H1 (cell line): Measurements from ENCODE around the gene OR4K2. TPM values are rescaled to one million over a fixed set of nuclear protein-coding genes. Genes with fewer than 3 reads are reported as not detected.

ENCODE experiments used
- CTCF ChIA-PET: fragments of 300-600 bp; sonication (Branson Sonifier 250); formaldehyde crosslinking; loops from one replicate; lab custom pipeline; 2021; ENCODE audit not compliant: partially characterized antibody; lab: Charles Lee
- POLR2A ChIA-PET: fragments of 300-600 bp; sonication (Branson Sonifier 250); formaldehyde crosslinking; loops from one replicate; lab custom pipeline; 2021; ENCODE audit warnings: inconsistent platforms; ENCODE audit not compliant: partially characterized antibody; lab: Charles Lee
- DNase-seq, 2 experiments: peaks; one replicate each; pipeline versions ENCODE4 v3.0.0 to v3.0.0-alpha.2; 2010 to 2022; ENCODE audit warnings: low spot score in 2 of 2, low read depth in 1 of 2, mixed read lengths in 1 of 2
- FAIRE-seq: peaks from 2 replicates; lab custom pipeline; 2011; peaks lifted over from hg19 to GRCh38; lab: Jason Lieb, UNC
- H2AFZ ChIP-seq: 2 replicates; pipeline ENCODE4 v1.8.1; 2012; ENCODE audit warnings: low read length, inconsistent platforms
- H2AK5ac ChIP-seq: 2 replicates; pipeline ENCODE4 v1.6.1; 2013; ENCODE audit warnings: low read depth, low read length
- H2BK120ac ChIP-seq: replicated peaks from 2 replicates; pipeline ENCODE3; 2013; ENCODE audit warnings: low read depth, low read length, inconsistent platforms
- H2BK12ac ChIP-seq: 2 replicates; pipeline ENCODE4 v1.6.1; 2013; ENCODE audit warnings: low read depth, low read length
- H2BK15ac ChIP-seq: 2 replicates; pipeline ENCODE4 v1.6.1; 2013; ENCODE audit warnings: low read length
- H2BK20ac ChIP-seq: 2 replicates; pipeline ENCODE4 v1.6.1; 2013; ENCODE audit warnings: low read length
- H2BK5ac ChIP-seq: 2 replicates; pipeline ENCODE4 v1.6.1; 2013; ENCODE audit warnings: low read depth, low read length
- H3K14ac ChIP-seq: 2 replicates; pipeline ENCODE4 v1.6.1; 2013; ENCODE audit warnings: inconsistent platforms; ENCODE audit not compliant: insufficient read length
- H3K18ac ChIP-seq: 2 replicates; pipeline ENCODE4 v1.6.1; 2013; ENCODE audit warnings: low read length; ENCODE audit errors: extremely low read depth
- H3K23ac ChIP-seq: 2 replicates; pipeline ENCODE4 v1.6.1; 2013; ENCODE audit warnings: inconsistent platforms; ENCODE audit not compliant: insufficient read length
- H3K23me2 ChIP-seq: 2 replicates; pipeline ENCODE4 v1.6.1; 2013; ENCODE audit warnings: low read depth, low read length
- H3K27ac ChIP-seq: 2 replicates; pipeline ENCODE4 v1.6.1; 2011; ENCODE audit warnings: low read depth, low read length, inconsistent platforms
- H3K27me3 ChIP-seq, 4 experiments: replicated peaks in 1 of 4; 1 replicate in 1 of 4; 2 replicates in 3 of 4; pipeline versions ENCODE4 v1.6.1 to v1.8.1; 2011 to 2013; ENCODE audit warnings: low read length in 3 of 4, mild to moderate bottlenecking in 3 of 4, inconsistent platforms in 2 of 4, mixed read lengths in 2 of 4, moderate library complexity in 1 of 4; ENCODE audit not compliant: control insufficient read depth in 3 of 4, insufficient read depth in 3 of 4; ENCODE audit errors: extremely low read depth in 1 of 4
- H3K36me3 ChIP-seq, 4 experiments: 2 replicates each; pipeline versions ENCODE4 v1.6.1 to v1.8.1; 2011 to 2013; ENCODE audit warnings: mild to moderate bottlenecking in 4 of 4, low read length in 3 of 4, moderate library complexity in 2 of 4, control low read depth in 1 of 4, inconsistent platforms in 1 of 4; ENCODE audit not compliant: insufficient read depth in 4 of 4, control insufficient read depth in 2 of 4
- H3K4ac ChIP-seq: replicated peaks from 2 replicates; pipeline ENCODE3; 2013; ENCODE audit warnings: low read length, low read depth, mixed read lengths, inconsistent platforms; ENCODE audit not compliant: insufficient read length
- H3K4me1 ChIP-seq, 4 experiments: replicated peaks in 1 of 4; 1 replicate in 1 of 4; 2 replicates in 3 of 4; pipeline versions ENCODE4 v1.6.1 to v1.8.1; 2011 to 2013; ENCODE audit warnings: low read length in 3 of 4, inconsistent platforms in 2 of 4, mixed read lengths in 1 of 4; ENCODE audit not compliant: insufficient read depth in 4 of 4, control insufficient read depth in 3 of 4
- H3K4me2 ChIP-seq, 2 experiments: 2 replicates each; pipeline versions ENCODE4 v1.6.1 to v1.8.1; 2011 to 2013; ENCODE audit warnings: low read depth in 2 of 2, low read length in 2 of 2, control low read depth in 1 of 2, inconsistent platforms in 1 of 2, mild to moderate bottlenecking in 1 of 2; ENCODE audit not compliant: insufficient read depth in 1 of 2
- H3K4me3 ChIP-seq, 4 experiments: fragments of 200-600, 300-600 bp in 1 of 4; sonication (generic), shearing (Covaris generic), sonication (Bioruptor Twin) in 1 of 4; 2 replicates each; pipeline versions ENCODE4 v1.5.1 to v1.8.1; 2011 to 2016; ENCODE audit warnings: low read length in 4 of 4, low read depth in 3 of 4, control low read depth in 2 of 4, inconsistent platforms in 2 of 4, mild to moderate bottlenecking in 2 of 4, mixed read lengths in 1 of 4, moderate library complexity in 1 of 4; ENCODE audit not compliant: insufficient read depth in 2 of 4; ENCODE audit errors: extremely low read depth in 1 of 4
- H3K56ac ChIP-seq: replicated peaks from 2 replicates; pipeline ENCODE3; 2013; ENCODE audit warnings: low read depth, mild to moderate bottlenecking, mixed read lengths, low read length, inconsistent platforms; ENCODE audit not compliant: insufficient read length
- H3K79me1 ChIP-seq: 2 replicates; pipeline ENCODE4 v1.6.1; 2013; ENCODE audit warnings: low read depth, low read length, control low read depth
- H3K79me2 ChIP-seq, 2 experiments: 2 replicates each; pipeline versions ENCODE4 v1.6.1 to v1.8.1; 2012 to 2013; ENCODE audit warnings: low read length in 2 of 2, mild to moderate bottlenecking in 2 of 2, inconsistent platforms in 1 of 2; ENCODE audit not compliant: insufficient read depth in 2 of 2, control insufficient read depth in 1 of 2
- H3K9ac ChIP-seq, 4 experiments: replicated peaks in 1 of 4; 1 replicate in 1 of 4; 2 replicates in 3 of 4; pipeline versions ENCODE4 v1.6.1 to v1.8.1; 2011 to 2013; ENCODE audit warnings: low read depth in 3 of 4, low read length in 3 of 4, control low read depth in 2 of 4, mild to moderate bottlenecking in 2 of 4, moderate library complexity in 2 of 4, inconsistent platforms in 1 of 4; ENCODE audit errors: extremely low read depth in 1 of 4
- H3K9me3 ChIP-seq, 2 experiments: 2 replicates each; pipeline versions ENCODE4 v1.6.1 to v1.8.1; 2012 to 2013; ENCODE audit warnings: mild to moderate bottlenecking in 2 of 2, moderate library complexity in 2 of 2, control low read depth in 1 of 2, inconsistent platforms in 1 of 2, low read depth in 1 of 2, low read length in 1 of 2, mixed read lengths in 1 of 2; ENCODE audit not compliant: insufficient read depth in 2 of 2
- H4K20me1 ChIP-seq, 2 experiments: replicated peaks in 1 of 2; 2 replicates each; pipeline versions ENCODE3 to v1.8.1; 2011 to 2013; ENCODE audit warnings: inconsistent platforms in 2 of 2, low read length in 2 of 2, mild to moderate bottlenecking in 1 of 2; ENCODE audit not compliant: insufficient read depth in 2 of 2, control insufficient read depth in 1 of 2
- H4K5ac ChIP-seq: 2 replicates; pipeline ENCODE4 v1.6.1; 2013; ENCODE audit warnings: low read length, low read depth, mixed read lengths, inconsistent platforms; ENCODE audit not compliant: insufficient read length
- H4K8ac ChIP-seq: 2 replicates; pipeline ENCODE4 v1.8.0; 2013; ENCODE audit warnings: mild to moderate bottlenecking, moderate library complexity, low read length, inconsistent platforms; ENCODE audit not compliant: insufficient read depth; ENCODE audit errors: extremely low read depth
- H4K91ac ChIP-seq: replicated peaks from 2 replicates; pipeline ENCODE3; 2013; ENCODE audit warnings: low read length, mixed read lengths, inconsistent platforms; ENCODE audit not compliant: insufficient read length
- ASH2L ChIP-seq: fragments of 200-600, 300-600 bp; sonication (generic); IDR thresholded peaks from one replicate; pipeline ENCODE4 v1.7.1; 2017; ENCODE audit warnings: low read length
- CEBPB ChIP-seq: IDR thresholded peaks from 2 replicates; pipeline ENCODE4 v1.6.1; 2012; ENCODE audit warnings: low read depth, low read length
- GABPA ChIP-seq: IDR thresholded peaks from 2 replicates; pipeline ENCODE4 v1.6.1; 2011; ENCODE audit warnings: mild to moderate bottlenecking, low read length, moderate library complexity, borderline replicate concordance; ENCODE audit not compliant: insufficient read depth
- NANOG ChIP-seq: IDR thresholded peaks from 2 replicates; pipeline ENCODE4 v1.6.1; 2011; ENCODE audit warnings: low read length, low read depth, mild to moderate bottlenecking, inconsistent platforms; ENCODE audit not compliant: insufficient read depth, poor library complexity, severe bottlenecking
- PHF8 ChIP-seq: fragments of 200-600 bp; sonication (generic); conservative IDR thresholded peaks from 2 replicates; pipeline ENCODE4 v1.7.1; 2012; ENCODE audit warnings: low read depth, mild to moderate bottlenecking, inconsistent platforms, low read length, moderate library complexity
- RNF2 ChIP-seq: fragments of 200-900, 300-1000 bp; sonication (generic); IDR thresholded peaks from 2 replicates; pipeline ENCODE4 v1.7.1; 2016; ENCODE audit warnings: borderline replicate concordance, low read depth, mild to moderate bottlenecking, antibody characterized with exemption, low read length; ENCODE audit not compliant: poor library complexity, severe bottlenecking; ENCODE audit errors: missing control alignments
- SP2 ChIP-seq: IDR thresholded peaks from 2 replicates; pipeline ENCODE4 v1.6.1; 2012; ENCODE audit warnings: mild to moderate bottlenecking, low read length, inconsistent platforms
- SRF ChIP-seq: IDR thresholded peaks from 2 replicates; pipeline ENCODE4 v1.6.1; 2011; ENCODE audit warnings: mild to moderate bottlenecking, low read depth, low read length, moderate library complexity
- TAF7 ChIP-seq: optimal IDR thresholded peaks from 2 replicates; pipeline ENCODE3; 2011; ENCODE audit warnings: low read depth, mild to moderate bottlenecking, inconsistent platforms, low read length, moderate library complexity, borderline replicate concordance
- polyA plus RNA-seq, 7 experiments: library from polyadenylated mRNA; depleted of rRNA in 3 of 7; stranded (reverse) in 5 of 7; unstranded in 2 of 7; fragments of >200 nt in 5 of 7; fragments of 200-250 nt in 2 of 7; gene quantifications; 1 replicate in 5 of 7; 2 replicates in 1 of 7; 4 replicates in 1 of 7; pipeline versions ENCODE4 v1.2.1 to v1.2.3, GENCODE V29; 2011 to 2013; ENCODE audit warnings: missing spikeins in 2 of 7, mixed read lengths in 2 of 7
- total RNA-seq: library from RNA; stranded (reverse); fragmentation: NEBNext Ultra II Directional; extraction: Animal tissue kit (Norgen Biotek cat#: 25700); gene quantifications from 2 replicates; pipeline ENCODE4 v1.2.1, GENCODE V29; 2021
- TF ChIP-seq, protein P1 (sequence below): IDR thresholded peaks from 2 replicates; pipeline ENCODE4 v1.6.1; 2011; ENCODE audit warnings: low read depth, mild to moderate bottlenecking, low read length; ENCODE audit not compliant: insufficient read depth
- TF ChIP-seq, protein P2 (sequence below): IDR thresholded peaks from 2 replicates; pipeline ENCODE4 v1.6.1; 2011; ENCODE audit warnings: low read length, improper control_type of control experiment

The OR4K2 gene
- total and polyA plus RNA-seq, 2 of the 8 experiments (the other 6 are each of a cell fraction or from before 2014, with no cell fraction given), result not detected

DNA sequence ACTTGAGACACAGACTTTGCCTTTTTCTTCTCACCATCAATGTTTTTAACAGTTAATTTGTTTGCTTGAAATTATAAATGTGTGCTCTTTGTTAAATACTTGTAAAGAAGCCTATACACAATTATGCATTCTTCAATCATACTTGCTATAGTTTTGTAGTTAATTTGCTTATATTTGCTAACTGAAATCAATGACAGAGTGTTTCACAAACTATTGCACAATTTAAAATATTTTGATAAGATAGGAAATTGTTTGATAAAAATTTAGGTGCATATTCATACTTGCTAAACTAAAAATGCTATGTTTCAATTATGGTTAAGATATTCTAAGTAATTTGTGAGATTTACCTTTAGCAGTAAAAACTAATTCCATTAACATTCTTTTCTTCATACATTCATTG lies 31.7 kb downstream of the OR4K2 start:
- CTCF ChIA-PET, result no interaction called here
- no peaks in the 10 kb centered on the region for H4K20me1 ChIP-seq
- H3K4me2 ChIP-seq, result no peak overlapping the region
- H3K4me3 ChIP-seq, result no peak overlapping the region
- H3K27me3 ChIP-seq, result no peaks in the 10 kb centered on the region
- no peak overlapping the region for H4K5ac ChIP-seq
- H3K14ac ChIP-seq, result no peak overlapping the region
- TF ChIP-seq PHF8 (no peak), RNF2 (no peak), TAF7 (no peak), CEBPB (no peak), NANOG (no peak), GABPA (no peak), ASH2L (no peak), SP2 (no peak), SRF (no peak)
- TF ChIP-seq, protein P1, sequence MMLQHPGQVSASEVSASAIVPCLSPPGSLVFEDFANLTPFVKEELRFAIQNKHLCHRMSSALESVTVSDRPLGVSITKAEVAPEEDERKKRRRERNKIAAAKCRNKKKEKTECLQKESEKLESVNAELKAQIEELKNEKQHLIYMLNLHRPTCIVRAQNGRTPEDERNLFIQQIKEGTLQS, result no peak
- TF ChIP-seq, protein P2, sequence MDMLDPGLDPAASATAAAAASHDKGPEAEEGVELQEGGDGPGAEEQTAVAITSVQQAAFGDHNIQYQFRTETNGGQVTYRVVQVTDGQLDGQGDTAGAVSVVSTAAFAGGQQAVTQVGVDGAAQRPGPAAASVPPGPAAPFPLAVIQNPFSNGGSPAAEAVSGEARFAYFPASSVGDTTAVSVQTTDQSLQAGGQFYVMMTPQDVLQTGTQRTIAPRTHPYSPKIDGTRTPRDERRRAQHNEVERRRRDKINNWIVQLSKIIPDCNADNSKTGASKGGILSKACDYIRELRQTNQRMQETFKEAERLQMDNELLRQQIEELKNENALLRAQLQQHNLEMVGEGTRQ, result no peak
- TF ChIP-seq, all 59 proteins: peak for 0
- Histone ChIP-seq H3K18ac (no peak overlapping the region), H3K23me2 (no peaks in the 10 kb centered on the region), H2BK12ac (no peak overlapping the region), H3K4ac (no peak overlapping the region), H3K4me1 (no peaks in the 10 kb centered on the region), H3K36me3 (no peaks in the 10 kb centered on the region), H2BK120ac (no peak overlapping the region), H2BK15ac (no peak overlapping the region), H2AFZ (no peak overlapping the region), H3K79me1 (no peaks in the 10 kb centered on the region), H3K23ac (no peak overlapping the region), H2AK5ac (no peak overlapping the region), H3K27ac (no peak overlapping the region), H4K8ac (no peak overlapping the region), H3K9me3 (peaks cover 57 to 59% of the 10 kb centered on the region in 2 experiments), H3K9ac (no peak overlapping the region), H2BK5ac (no peak overlapping the region), H3K79me2 (no peaks in the 10 kb centered on the region), H2BK20ac (no peak overlapping the region), H3K56ac (no peak overlapping the region), H4K91ac (no peak overlapping the region)
- no peak for DNase-seq
- POLR2A ChIA-PET, result no interaction called here
- no peak for FAIRE-seq
